Gastrocnemius medialis (tissue), 4 donors: Measurements from ENCODE around the gene ADCY5.

Source experiments
- CTCF ChIP-seq, 5 experiments: fragments of 450-650 bp in 3 of 5; fragments of 200-600 bp in 2 of 5; sonication (generic) in 2 of 5; IDR thresholded peaks in 4 of 5; conservative IDR thresholded peaks in 1 of 5; 1 replicate in 4 of 5; 2 replicates in 1 of 5; pipeline ENCODE4 v1.5.1; 2016 to 2019; ENCODE audit warnings: antibody characterized with exemption in 5 of 5, mild to moderate bottlenecking in 3 of 5, moderate library complexity in 3 of 5
- POLR2A ChIP-seq, 2 donors: fragments of 450-650 bp; IDR thresholded peaks; one replicate each; pipeline ENCODE4 v1.6.1; 2017; ENCODE audit warnings: antibody characterized with exemption in 2 of 2, mild to moderate bottlenecking in 2 of 2, moderate library complexity in 2 of 2

DNA sequence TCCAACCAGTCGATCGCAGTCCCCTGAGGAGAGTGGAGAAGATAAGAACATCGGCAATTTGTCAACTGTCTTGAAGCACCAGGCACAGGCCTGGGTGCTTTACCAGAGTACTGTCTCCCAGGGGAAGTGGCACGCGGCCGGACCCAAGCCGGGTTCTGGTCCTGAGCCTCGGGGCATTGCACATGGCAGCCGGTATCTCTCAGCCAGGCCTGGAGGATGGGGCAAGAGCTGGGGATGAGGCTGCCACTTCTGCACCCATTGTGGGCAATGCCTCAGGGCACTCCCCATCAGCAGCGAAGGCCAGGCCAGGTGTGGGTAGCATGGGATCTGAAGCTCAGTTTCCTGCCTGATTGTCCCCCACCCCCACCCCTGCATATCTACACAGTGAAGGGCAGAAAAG lies 77.5 kb downstream of the ADCY5 start:
- TF ChIP-seq CTCF (IDR thresholded peaks at IDR 0.05 in 4 of 5, conservative IDR thresholded peaks at IDR 0.05 in 1 of 5) (no peak), POLR2A (IDR thresholded peaks at IDR 0.05) (no peak)
